DOHH2 (cell line): ENCODE results near the gene FMNL1.
A peak's percentile ranks its signal among the peaks of the same experiment; 100 is the strongest.

Experiments used
- CTCF ChIP-seq: fragments of 200-600 bp; sonication (generic); IDR thresholded peaks from one replicate; pipeline ENCODE4 v1.5.1; 2014; ENCODE audit warnings: antibody characterized with exemption, mild to moderate bottlenecking, low read depth, low read length; ENCODE audit not compliant: poor library complexity, severe bottlenecking
- EZH2phosphoT487 ChIP-seq: fragments of 200-600 bp; sonication (generic); IDR thresholded peaks from 2 replicates; pipeline ENCODE4 v1.6.1; 2017; ENCODE audit warnings: borderline replicate concordance, mild to moderate bottlenecking, antibody characterized with exemption, low read length, moderate library complexity, mixed read lengths

- TF ChIP-seq CTCF: peak; percentile 68
- no peak for TF ChIP-seq EZH2phosphoT487
Observed at GRCh38 chr17:45284176-45285140, 62.8 kb downstream of the FMNL1 start.
